Measurements from ENCODE around the gene SUCO. TPM values are rescaled to one million over a fixed set of nuclear protein-coding genes. Genes with fewer than 3 reads are reported as not detected.

SUCO gene
- total RNA-seq: 10 to 100 TPM; 24.6 to 26.7 TPM

GRCh38 chr1:172532700-172533512 lies at the start of gene SUCO:
Gene SUCO, plus strand, starts transcription at chr1:172533150. Its CDS starts 286 bp downstream, at chr1:172533436.
- no peaks in the 10 kb centered on the region for H3K9me3 ChIP-seq
- H3K36me3 ChIP-seq: no peaks in the 10 kb centered on the region
- no peaks in the 10 kb centered on the region for H3K27me3 ChIP-seq
- peak within 1 kb of the TSS; percentile 80 for H3K4me3 ChIP-seq
- H3K9ac ChIP-seq (ENCODE audit: low read depth in 2 of 2, low read length in 2 of 2): peak within 1 kb of the TSS; percentile 86 to 87
- H3K27ac ChIP-seq: peak within 1 kb of the TSS; percentile 99
- H3K4me1 ChIP-seq: peaks cover 7% of the 10 kb centered on the region
- DNase-seq: peak; percentile 100
- TF ChIP-seq CTCF (IDR thresholded peaks at IDR 0.05): no peak
- intact Hi-C loops (cut with DNase I): no loop called here

- H3K4me3 ChIP-seq: no peak overlapping the region
- H3K27ac ChIP-seq: no peak overlapping the region
- no peak for TF ChIP-seq CTCF (IDR thresholded peaks at IDR 0.05)
- intact Hi-C loops (cut with DNase I): no loop called here
- no peak for DNase-seq
- no peak overlapping the region for H3K9ac ChIP-seq (ENCODE audit: low read depth in 2 of 2, low read length in 2 of 2)
- H3K36me3 ChIP-seq: no peaks in the 10 kb centered on the region
- H3K9me3 ChIP-seq: no peaks in the 10 kb centered on the region
- H3K4me1 ChIP-seq: no peaks in the 10 kb centered on the region
- H3K27me3 ChIP-seq: no peaks in the 10 kb centered on the region
These were observed 49.5 kb upstream of the SUCO start for GRCh38 chr1:172483448-172483847.

GRCh38 chr1:172484252-172484651 lies 48.7 kb upstream of the SUCO start:
- H3K36me3 ChIP-seq: no peaks in the 10 kb centered on the region
- no peak for DNase-seq
- intact Hi-C loops (cut with DNase I): no loop called here
- H3K27me3 ChIP-seq: no peaks in the 10 kb centered on the region
- H3K4me1 ChIP-seq: no peaks in the 10 kb centered on the region
- no peak for TF ChIP-seq CTCF (IDR thresholded peaks at IDR 0.05)
- no peak overlapping the region for H3K9ac ChIP-seq (ENCODE audit: low read depth in 2 of 2, low read length in 2 of 2)
- H3K4me3 ChIP-seq: no peak overlapping the region
- H3K9me3 ChIP-seq: no peaks in the 10 kb centered on the region
- H3K27ac ChIP-seq: no peak overlapping the region

GRCh38 chr1:172485626-172486025 lies 47.3 kb upstream of the SUCO start:
- Histone ChIP-seq H3K9ac (ENCODE audit: low read depth in 2 of 2, low read length in 2 of 2) (no peak overlapping the region), H3K27me3 (no peaks in the 10 kb centered on the region), H3K27ac (no peak overlapping the region), H3K4me3 (no peak overlapping the region), H3K4me1 (no peaks in the 10 kb centered on the region), H3K36me3 (no peaks in the 10 kb centered on the region), H3K9me3 (no peaks in the 10 kb centered on the region)
- DNase-seq: no peak
- intact Hi-C loops (cut with DNase I): no loop called here
- TF ChIP-seq CTCF (IDR thresholded peaks at IDR 0.05): no peak

- no peak for DNase-seq
- TF ChIP-seq CTCF (IDR thresholded peaks at IDR 0.05): no peak
- Histone ChIP-seq H3K36me3 (no peaks in the 10 kb centered on the region), H3K27me3 (no peaks in the 10 kb centered on the region), H3K9ac (ENCODE audit: low read depth in 2 of 2, low read length in 2 of 2) (no peak overlapping the region), H3K27ac (no peak overlapping the region), H3K9me3 (no peaks in the 10 kb centered on the region), H3K4me1 (no peaks in the 10 kb centered on the region), H3K4me3 (no peak overlapping the region)
- intact Hi-C loops (cut with DNase I): no loop called here
These were observed 46.0 kb upstream of the SUCO start for GRCh38 chr1:172486805-172487454.

Data from colonic mucosa (tissue), 4 donors.